ENCODE measurements around the gene ZNF419. TPM values are rescaled to one million over a fixed set of nuclear protein-coding genes. Genes with fewer than 3 reads are reported as not detected.

The ZNF419 gene
- total RNA-seq, 1 donor from 2014 or later: 17.2 TPM

DNA sequence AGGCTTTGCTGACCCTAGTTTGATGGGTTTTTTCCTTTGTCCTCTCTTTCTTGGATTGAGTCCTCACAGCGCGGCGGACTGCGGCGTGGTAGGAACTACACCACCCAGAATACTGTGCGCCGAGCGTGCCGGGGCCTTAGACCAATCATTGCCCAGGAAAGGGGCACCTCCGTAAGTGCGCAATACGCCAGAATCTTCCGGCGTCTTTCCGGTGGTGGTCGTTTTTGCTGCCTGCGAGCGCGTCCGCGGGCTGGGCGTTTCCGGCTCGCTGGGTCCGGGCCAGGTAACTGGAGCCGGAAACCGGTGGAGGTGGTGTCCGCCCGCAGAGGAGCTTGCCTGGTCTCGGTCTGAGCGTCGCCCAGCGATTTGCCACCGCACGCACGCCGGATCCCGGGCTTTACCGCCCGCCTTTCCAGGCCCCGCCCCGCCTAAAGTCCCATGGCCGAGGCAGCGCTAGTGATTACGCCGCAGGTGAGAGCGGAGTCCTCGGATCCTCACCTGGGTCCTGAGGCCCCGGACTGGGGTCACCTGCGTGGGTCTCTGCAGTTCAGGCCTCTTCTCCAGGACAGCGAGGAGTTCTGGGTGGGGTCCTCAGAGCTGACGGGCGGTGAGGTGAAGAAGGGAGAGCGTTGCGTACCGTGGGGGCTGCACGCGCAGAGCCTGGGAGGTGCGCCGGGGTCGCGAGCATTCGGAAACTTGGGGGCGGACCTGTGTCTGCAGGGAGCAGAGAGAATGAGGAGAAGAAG, 39.8 kb downstream of the ZNF419 start, which contains the start of gene ZNF549:
Gene ZNF549, plus strand, starts transcription at position 221 of the 746 bp plus-strand sequence. Its CDS starts 218 bp downstream, at position 439.
- peak within 1 kb of the TSS; percentile 94 for H3K4me3 Mint-ChIP-seq
- peaks cover 38% of the 10 kb centered on the region for H3K36me3 Mint-ChIP-seq (ENCODE audit: low read depth)
- H3K4me1 Mint-ChIP-seq: peaks cover 19% of the 10 kb centered on the region
- H3K27me3 Mint-ChIP-seq (ENCODE audit: low read depth): peaks cover 3% of the 10 kb centered on the region
- H3K27ac Mint-ChIP-seq (ENCODE audit: unreplicated experiment): peak within 1 kb of the TSS; percentile 51
- peak; percentile 74 for DNase-seq (ENCODE audit: low read depth, low spot score)
- H3K9me3 Mint-ChIP-seq: peaks cover 21% of the 10 kb centered on the region
- TF ChIP-seq CTCF (conservative IDR thresholded peaks at IDR 0.05): no peak

GRCh38 chr19:57537953-57538547, 50.5 kb downstream of the ZNF419 start:
- peaks cover 55% of the 10 kb centered on the region for H3K9me3 Mint-ChIP-seq
- no peaks in the 10 kb centered on the region for H3K4me1 Mint-ChIP-seq
- H3K27me3 Mint-ChIP-seq (ENCODE audit: low read depth): no peaks in the 10 kb centered on the region
- no peak overlapping the region for H3K27ac Mint-ChIP-seq (ENCODE audit: unreplicated experiment)
- DNase-seq (ENCODE audit: low read depth, low spot score): no peak
- no peak for TF ChIP-seq CTCF (conservative IDR thresholded peaks at IDR 0.05)
- H3K4me3 Mint-ChIP-seq: peak overlapping the region; percentile 19
- H3K36me3 Mint-ChIP-seq (ENCODE audit: low read depth): peaks cover 93% of the 10 kb centered on the region

Other genes with a start within 250 kb of the ZNF419 start
- gene ZNF805, start 247.1 kb upstream of the ZNF419 start, total RNA-seq: 15.5 and 16.1 TPM in 2 replicates
- gene ZNF460, start 207.3 kb upstream of the ZNF419 start, total RNA-seq: 58.5 and 59.1 TPM in 2 replicates
- 9.1 and 10.1 TPM in 2 replicates for gene ZNF543, start 167.3 kb upstream of the ZNF419 start, total RNA-seq
- 10.9 and 11.3 TPM in 2 replicates for gene ZNF304, start 136.5 kb upstream of the ZNF419 start, total RNA-seq
- gene TRAPPC2B, start 124.2 kb upstream of the ZNF419 start, total RNA-seq: 10.3 and 13.3 TPM in 2 replicates
- gene ZNF547, start 124.2 kb upstream of the ZNF419 start, total RNA-seq: 5.2 and 8.7 TPM in 2 replicates
- gene ZNF548, start 97.9 kb upstream of the ZNF419 start, total RNA-seq: 22.1 and 22.4 TPM in 2 replicates
- 9.2 and 11.3 TPM in 2 replicates for gene ZNF17, start 76.6 kb upstream of the ZNF419 start, total RNA-seq
- gene ZNF749, start 52.4 kb upstream of the ZNF419 start, total RNA-seq: 26.1 and 26.3 TPM in 2 replicates
- 0.72 and 0.82 TPM in 2 replicates for gene VN1R1, start 30.6 kb upstream of the ZNF419 start, total RNA-seq
- 14.6 and 14.9 TPM in 2 replicates for gene ZNF772, start 10.2 kb upstream of the ZNF419 start, total RNA-seq
- 8.9 and 11.3 TPM in 2 replicates for gene ZNF773, start 12.2 kb downstream of the ZNF419 start, total RNA-seq
- gene ZNF549, start 39.6 kb downstream of the ZNF419 start, total RNA-seq: 10.3 and 10.6 TPM in 2 replicates
- 10.4 and 13.1 TPM in 2 replicates for gene ZNF550, start 72.1 kb downstream of the ZNF419 start, total RNA-seq
- 8.8 and 10.1 TPM in 2 replicates for gene ZNF416, start 91.2 kb downstream of the ZNF419 start, total RNA-seq
- gene ZIK1, start 96.4 kb downstream of the ZNF419 start, total RNA-seq: 27.6 and 29.1 TPM in 2 replicates
- 8.5 and 8.7 TPM in 2 replicates for gene ZNF530, start 112.1 kb downstream of the ZNF419 start, total RNA-seq
- gene ZNF134, start 126.5 kb downstream of the ZNF419 start, total RNA-seq: 31.7 and 32.1 TPM in 2 replicates
- gene ZNF211, start 145.4 kb downstream of the ZNF419 start, total RNA-seq: 22.9 and 23.4 TPM in 2 replicates
- gene ZSCAN4, start 181.2 kb downstream of the ZNF419 start, total RNA-seq: not detected in 2 replicates
- 19.1 and 20.5 TPM in 2 replicates for gene ZNF551, start 194.2 kb downstream of the ZNF419 start, total RNA-seq
- gene ZNF154, start 221.5 kb downstream of the ZNF419 start, total RNA-seq: 25.6 and 26.2 TPM in 2 replicates
- gene ZNF671, start 239.9 kb downstream of the ZNF419 start, total RNA-seq: 11.9 and 13.5 TPM in 2 replicates